ENCODE data around the gene PTGES2.
"Not testable (repeated sequence)": the region's sequence is repeated elsewhere in the genome, so short reads cannot be mapped to it uniquely, and the experiment has no call there.

The PTGES2 gene

GRCh38 chr9:128118971-128119665, 8.4 kb downstream of the PTGES2 start:
- no peak for DNase-seq (ENCODE audit: low spot score)

DNA sequence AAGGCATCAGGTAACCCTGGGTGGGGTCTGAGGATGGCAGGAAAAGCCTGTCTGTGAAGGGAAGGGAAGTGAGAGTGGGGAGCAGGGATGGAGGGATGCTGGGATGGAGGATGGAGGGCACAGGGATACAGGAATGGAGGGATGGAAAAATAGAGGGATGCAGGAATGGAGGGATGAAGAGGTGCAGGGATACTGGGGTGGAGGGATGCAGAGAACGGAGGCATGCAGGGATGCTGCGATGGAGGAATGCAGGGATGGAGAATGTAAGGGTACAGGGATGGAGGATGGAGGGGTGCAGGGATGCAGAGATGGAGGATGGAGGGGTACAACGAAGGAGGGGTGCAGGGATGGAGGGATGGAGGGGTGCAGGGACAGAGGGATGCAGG, 9.1 kb downstream of the PTGES2 start:
- DNase-seq (ENCODE audit: low spot score): no peak

DNA sequence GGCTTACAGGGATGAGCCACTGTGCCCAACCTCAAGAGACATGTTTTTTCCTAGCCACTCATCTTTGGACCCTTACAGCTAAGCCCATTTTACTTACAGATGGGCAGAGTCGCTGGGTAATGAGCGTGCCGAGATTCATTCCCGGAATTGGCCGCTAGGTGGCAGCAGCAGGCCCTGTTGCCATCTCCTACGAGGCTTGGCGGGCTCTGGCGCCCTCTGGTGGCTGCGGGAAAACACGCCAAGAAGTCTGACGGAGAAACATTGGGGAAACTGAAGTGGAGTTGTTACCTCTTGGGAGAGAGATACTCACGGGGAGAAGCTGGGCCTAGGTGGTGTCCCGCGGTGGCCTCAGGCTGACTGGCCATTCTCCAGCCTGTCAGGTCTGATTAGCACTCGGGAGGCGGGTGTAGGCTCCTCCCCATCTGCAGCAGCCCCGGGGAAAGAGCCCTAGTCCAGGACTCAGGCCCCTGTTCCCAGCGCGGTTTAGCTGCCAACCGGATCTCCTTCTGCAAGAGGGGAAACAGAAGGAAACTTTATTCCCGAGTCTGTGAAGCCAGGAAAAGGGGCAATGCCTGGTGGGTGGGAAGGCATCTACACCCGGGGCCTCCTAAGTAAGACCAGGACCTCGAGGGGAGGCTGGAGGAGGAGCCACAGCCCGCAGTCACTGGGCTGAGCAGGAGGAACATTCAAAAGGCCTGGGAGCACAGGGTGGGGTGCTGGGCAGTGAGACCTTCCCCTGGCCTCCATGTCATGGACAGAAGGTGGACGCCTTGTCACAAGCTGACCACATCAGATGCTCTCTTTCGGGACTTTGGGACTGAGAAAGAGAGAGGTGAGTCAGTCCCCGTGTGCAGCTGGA, 9.7 kb downstream of the PTGES2 start:
- DNase-seq (ENCODE audit: low spot score): peak; percentile 92

DNA sequence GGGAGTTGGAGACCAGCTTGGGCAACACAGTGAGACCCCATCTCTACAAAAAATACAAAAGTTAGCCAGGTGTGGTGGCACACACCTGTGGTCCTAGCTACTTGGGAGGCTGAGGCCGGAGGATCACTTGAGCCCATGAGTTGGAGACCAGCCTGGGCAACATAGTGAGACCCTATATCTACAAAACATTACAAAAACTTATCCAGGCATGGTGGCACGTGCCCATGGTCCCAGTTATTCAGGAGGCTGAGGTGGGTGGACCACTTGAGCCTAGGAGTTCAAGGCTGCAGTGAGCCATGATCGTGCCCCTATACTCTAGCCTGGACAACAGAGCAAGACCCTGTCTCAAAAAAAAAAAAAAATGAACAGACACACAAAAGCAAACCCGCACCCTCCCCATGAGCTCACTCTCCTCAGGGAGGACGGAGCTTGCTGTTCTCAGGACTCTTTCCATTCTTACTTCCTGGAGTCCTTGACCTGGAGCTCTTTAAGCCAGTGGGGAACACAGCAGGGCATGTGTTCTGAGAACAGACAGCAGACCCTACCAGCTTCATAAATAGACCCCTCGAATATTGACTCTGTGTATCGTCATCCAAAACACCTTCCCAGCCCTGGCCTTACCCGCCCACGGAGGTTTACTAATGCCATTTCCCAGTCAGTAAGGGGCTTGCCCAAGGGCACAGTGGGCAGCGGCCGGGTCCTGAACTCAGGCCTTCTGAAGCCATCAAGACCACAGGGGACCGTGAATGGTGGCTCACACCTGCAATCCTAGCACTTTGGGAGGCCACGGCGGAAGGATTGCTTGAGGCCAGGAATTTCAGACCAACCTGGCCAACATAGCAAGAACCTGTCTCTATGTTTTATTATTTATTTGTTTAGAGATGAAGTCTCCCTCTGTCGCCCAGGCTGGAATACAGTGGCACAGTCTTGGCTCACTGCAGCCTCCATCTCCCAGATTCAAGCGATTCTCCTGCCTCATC, 11.1 kb downstream of the PTGES2 start:
- DNase-seq (ENCODE audit: low spot score): no peak

- DNase-seq (ENCODE audit: low spot score): no peak
Observed at GRCh38 chr9:128115187-128116103, 12.1 kb downstream of the PTGES2 start.

DNA sequence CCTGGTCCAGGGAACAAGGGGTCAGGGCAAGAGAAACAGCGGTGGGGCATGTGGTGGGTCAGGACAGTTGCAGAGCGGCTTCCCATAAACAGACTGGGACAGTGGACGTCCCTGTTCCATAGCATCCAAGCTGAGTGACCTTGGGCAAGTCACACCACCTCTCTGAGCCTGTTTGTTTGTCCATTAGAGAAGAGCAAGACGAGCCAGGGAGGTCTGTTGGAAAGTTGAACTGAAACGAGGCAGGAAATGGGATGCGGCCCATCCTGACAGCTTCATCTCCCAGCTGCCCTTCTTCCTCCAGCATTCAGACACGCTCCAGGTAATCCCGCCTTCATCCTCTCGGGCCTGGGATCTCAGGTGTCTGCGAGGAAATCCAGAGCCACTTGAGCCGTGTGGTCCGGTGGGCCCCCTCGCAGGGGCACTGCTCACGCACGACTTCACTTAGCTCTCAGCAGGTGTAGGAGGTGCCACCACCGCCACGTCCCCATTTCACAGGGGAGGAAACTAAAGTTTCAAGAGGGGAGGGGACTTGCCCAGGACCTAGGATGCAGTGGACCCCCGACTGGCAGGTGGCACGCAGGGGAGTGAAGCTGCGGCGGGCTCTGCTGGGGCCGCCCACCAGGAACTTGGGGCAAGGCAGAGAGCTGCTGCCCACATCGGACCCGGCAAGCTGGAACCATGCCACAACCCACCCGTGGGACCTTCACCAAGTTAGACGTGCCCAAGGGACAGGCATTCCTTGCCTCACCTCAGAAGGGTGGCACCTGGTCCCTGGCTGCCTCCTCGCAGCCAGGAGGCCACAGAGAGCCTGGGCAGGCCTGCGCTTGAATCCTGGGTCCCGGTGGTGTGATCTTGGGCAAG, 13.0 kb downstream of the PTGES2 start:
- no peak for DNase-seq (ENCODE audit: low spot score)

GRCh38 chr9:128113526-128114325, 13.8 kb downstream of the PTGES2 start:
- no peak for DNase-seq (ENCODE audit: low spot score)

DNA sequence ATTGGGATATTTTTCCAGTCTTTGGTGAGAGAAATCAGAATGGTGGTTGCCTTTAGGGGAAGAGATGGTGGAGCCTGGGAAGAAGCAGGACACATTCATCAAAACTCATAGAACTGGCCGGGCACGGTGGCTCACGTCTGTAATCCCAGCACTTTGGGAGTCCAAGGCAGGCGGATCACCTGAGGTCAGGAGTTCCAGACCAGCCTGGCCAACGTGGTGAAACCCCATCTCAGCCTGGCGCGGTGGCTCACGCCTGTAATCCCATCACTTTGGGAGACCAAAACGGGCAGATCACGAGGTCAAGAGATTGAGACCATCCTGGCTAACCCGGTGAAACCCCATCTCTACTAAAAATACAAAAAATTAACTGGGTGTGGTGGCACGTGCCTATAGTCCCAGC, 15.8 kb downstream of the PTGES2 start:
- DNase-seq (ENCODE audit: low spot score): not testable (repeated sequence)

DNA sequence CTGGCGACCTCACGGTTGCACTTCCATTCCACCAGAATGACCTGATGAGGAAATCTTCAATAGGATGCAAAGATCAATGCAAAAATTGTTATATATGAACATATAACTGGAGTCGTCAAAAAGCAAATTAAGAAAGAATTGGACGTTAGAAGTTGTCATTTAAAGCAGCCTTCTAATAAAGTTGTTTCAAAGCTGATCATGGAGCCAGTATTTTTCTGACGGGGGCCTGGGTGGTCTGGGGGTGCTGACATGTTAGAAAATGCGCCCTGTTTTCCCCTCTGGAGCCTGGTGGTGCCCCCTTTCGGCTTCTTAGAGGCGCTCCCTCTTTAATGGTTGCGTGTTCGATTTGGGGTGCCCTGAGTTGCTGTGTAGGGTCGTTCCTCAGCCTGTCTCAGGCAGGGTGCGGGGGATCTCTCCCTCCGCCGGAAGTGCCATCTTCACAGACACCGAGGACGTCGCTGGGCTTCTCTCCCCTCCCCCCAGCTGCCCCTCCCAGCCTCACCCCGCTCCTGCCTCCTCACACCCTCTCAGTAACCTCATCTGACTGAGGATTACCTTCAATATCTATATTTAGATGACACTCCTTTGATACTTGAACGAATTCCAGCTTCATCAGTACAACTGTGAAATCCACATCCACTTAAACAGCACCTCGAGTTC, 18.3 kb downstream of the PTGES2 start:
- DNase-seq (ENCODE audit: low spot score): no peak

GRCh38 chr9:128108269-128109049, 19.1 kb downstream of the PTGES2 start:
- no peak for DNase-seq (ENCODE audit: low spot score)

GRCh38 chr9:128107468-128108268, 19.9 kb downstream of the PTGES2 start:
- DNase-seq (ENCODE audit: low spot score): no peak

GRCh38 chr9:128106940-128107467, 20.5 kb downstream of the PTGES2 start:
- DNase-seq (ENCODE audit: low spot score): no peak

DNA sequence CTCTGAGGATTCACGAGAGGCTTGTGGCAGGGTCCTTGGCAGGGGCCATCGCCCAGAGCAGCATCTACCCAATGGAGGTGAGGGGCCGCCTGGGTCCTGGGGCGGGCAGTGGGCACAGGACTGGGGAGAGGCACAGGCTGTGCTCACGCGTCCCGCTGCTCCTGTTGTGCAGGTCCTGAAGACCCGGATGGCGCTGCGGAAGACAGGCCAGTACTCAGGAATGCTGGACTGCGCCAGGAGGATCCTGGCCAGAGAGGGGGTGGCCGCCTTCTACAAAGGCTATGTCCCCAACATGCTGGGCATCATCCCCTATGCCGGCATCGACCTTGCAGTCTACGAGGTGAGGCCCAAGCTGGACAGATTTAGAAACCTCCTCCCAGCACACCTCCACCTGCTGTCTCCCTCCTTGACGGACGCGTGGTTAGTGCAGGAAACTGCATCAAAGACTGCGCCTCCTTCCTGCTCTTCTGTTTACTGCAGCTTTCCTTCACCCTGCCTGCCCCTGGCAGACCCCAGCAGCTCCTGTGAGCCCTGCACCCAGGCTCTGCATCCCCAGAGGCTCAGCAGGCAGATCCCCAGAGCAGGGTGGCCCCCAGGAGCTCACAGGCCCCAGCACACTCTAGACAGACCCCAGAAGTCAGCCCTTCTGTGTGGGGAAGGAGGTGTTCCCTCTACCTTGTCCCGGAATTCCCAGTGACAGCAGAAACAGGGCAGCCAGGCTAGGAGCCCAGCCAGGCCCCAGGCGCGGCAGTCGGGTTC, 21.2 kb downstream of the PTGES2 start:
- no peak for DNase-seq (ENCODE audit: low spot score)

DNA sequence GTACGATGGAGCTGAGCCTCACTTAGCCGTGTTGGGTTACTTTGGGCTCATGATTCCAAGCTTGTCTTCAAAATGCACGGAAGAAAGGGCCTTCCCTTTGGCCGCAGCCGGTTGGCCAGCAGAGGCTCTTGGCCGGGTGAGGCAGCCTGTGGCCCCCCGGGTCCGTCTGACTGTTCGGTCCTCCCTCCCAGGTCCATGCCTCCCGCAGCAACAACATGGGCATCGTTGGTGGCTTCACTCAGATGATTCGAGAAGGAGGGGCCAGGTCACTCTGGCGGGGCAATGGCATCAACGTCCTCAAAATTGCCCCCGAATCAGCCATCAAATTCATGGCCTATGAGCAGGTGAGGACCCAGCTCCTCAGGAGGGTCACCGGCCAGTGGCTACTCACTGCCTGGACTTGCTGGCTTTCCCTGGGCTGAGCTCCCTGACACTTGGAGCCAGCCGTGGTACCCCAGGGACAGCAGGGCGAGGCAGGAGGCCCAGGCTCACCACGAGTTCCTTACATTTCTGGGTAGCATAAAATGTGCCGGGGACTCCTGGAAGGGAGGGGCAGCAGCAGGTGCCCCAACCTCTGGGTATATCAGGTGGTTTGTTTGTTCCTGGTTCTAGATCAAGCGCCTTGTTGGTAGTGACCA, 21.9 kb downstream of the PTGES2 start:
- no peak for DNase-seq (ENCODE audit: low spot score)

DNA sequence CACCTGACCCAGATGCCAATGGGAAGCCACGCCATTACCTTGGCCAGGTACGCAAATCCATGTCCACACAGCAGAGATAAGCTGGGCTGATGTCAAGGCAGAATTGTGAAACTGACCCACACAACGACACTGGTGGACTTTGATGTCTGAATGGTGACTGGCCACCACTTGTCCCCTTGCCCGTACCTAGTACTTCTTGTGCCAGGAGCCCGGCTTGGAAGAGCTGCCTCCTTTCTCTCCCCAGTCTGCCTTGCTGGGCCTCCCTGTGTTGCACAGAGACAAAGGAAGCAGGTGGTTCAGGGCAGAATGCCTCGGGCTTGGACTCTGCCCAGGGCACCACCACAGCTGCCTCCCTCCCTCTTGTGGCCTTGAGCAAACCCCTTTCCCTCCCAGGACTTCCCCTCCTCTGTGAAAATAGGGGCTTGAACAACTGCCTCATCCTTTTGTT, 23.3 kb downstream of the PTGES2 start:
- DNase-seq (ENCODE audit: low spot score): peak; percentile 66

- DNase-seq (ENCODE audit: low spot score): no peak
Observed at GRCh38 chr9:128103589-128103962, 24.0 kb downstream of the PTGES2 start.
